Left forelimb (tissue), 1 donor: ENCODE measurements around the gene PIM1.
"Not testable (repeated sequence)": the region's sequence is repeated elsewhere in the genome, so short reads cannot be mapped to it uniquely, and the experiment has no call there.

Experiments
- DNase-seq: peaks from one replicate; pipeline ENCODE4 v3.0.0-alpha.2; 2018; ENCODE audit warnings: low spot score

PIM1 gene

DNA sequence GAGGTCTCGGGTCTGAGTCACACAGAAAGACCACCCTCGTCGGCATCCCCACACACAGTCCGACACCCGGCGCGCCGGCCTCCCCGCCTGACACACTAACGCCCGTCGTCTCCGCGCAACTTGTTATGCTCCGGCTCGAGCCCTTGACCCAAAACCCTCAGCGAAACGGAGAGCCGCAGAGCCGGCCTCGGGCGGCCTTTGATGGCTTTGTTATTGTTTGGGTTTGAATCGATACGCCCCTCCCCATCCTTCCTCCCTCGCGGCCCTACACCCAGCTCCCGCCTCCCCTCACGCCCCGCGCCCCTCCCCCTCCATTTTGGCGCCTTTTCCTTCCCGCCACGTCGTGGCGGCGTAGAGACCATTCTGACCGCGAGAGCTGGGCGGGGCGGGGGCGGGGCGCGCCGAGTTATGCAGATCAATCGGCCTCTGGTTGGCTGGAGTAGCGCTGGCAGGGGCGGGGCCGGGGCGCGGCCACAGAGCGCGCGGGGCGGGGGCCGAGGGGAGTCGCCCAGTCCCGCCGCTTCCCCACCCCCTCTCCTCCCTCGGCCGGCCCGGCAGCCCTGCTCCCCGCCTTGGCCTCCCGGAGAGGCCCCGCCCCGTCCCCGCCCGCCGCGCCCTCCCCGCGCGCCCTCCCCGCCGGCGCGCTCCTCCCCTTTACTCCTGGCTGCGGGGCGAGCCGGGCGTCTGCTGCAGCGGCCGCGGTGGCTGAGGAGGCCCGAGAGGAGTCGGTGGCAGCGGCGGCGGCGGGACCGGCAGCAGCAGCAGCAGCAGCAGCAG lies at the start of gene PIM1:
TSS of gene PIM1 (plus strand) at position 657 of the 777 bp plus-strand sequence. CDS start 424 bp downstream, outside the sequence.
- peak; percentile 100 for DNase-seq

DNA sequence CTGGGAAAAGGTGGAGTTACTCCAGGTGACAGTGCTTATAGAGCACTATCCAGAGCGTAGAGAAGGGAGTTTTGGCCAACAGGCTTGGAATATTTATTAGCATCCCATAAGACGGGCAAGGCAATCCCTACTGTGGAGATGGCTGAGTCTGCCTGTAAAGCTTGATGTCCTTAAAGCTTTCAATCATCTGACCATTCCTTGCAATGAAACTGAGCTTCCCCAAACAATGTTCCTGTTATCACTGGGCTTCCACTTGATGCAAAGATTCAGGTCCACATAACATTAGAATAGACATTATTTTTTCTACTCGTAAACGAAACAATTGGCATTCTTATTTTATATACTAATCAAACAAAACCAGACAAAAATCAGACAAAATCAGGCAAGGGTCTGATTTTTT lies 48.4 kb upstream of the PIM1 start:
- no peak for DNase-seq

DNA sequence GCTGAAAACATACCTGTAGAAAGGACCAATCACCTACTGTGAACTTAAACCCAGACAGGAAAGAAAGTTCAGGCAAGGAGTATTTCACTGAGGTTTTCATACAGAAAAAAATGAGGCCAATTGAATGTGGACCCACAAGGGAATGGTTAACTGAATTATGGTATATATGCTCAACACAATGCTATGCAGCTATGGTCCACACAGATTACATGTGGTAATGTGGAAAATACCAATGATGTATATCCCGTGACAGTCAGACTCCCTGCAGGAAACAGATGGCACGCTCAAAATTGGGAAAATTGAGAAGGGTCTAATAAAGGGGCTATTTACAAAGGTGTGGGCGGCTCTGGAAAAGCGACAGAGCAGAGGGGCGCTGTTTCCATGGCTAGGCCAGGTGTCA lies 47.1 kb upstream of the PIM1 start:
- no peak for DNase-seq

DNA sequence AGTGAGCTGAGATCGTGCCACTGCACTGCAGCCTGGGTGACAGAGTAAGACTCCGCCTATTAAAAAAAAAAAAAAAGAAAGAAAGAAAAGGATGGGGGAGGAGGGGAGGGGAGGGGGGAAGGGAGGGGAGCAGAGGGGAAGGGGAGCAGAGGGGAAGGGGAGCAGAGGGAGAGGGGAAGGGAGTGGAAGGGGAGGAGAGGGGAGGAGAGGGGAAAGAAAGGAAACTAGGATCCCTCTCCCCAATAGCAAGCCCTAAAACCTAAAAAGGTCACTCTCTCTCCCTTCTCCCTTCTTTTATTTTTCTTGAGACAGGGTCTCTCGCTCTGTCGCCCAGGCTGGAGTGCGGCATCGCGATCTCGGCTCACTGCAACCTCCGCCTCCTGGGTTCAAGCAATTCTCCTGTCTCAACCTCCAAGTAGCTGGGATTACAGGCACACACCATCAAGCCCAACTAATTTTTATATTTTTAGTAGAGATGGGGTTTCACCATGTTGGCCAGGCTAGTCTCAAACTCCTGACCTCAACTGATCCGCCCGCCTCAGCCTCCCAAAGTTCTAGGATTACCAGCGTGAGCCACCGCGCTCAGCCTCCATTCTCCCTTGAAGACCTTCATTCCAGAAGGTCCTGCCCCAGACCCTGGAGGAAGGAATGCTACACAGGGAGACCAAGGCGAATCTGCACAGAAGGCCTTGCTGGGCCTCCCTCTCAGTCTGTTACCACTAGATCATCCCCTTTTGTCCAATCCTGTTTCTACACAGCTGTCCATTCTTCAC lies 45.8 kb upstream of the PIM1 start:
- DNase-seq, result no peak

DNA sequence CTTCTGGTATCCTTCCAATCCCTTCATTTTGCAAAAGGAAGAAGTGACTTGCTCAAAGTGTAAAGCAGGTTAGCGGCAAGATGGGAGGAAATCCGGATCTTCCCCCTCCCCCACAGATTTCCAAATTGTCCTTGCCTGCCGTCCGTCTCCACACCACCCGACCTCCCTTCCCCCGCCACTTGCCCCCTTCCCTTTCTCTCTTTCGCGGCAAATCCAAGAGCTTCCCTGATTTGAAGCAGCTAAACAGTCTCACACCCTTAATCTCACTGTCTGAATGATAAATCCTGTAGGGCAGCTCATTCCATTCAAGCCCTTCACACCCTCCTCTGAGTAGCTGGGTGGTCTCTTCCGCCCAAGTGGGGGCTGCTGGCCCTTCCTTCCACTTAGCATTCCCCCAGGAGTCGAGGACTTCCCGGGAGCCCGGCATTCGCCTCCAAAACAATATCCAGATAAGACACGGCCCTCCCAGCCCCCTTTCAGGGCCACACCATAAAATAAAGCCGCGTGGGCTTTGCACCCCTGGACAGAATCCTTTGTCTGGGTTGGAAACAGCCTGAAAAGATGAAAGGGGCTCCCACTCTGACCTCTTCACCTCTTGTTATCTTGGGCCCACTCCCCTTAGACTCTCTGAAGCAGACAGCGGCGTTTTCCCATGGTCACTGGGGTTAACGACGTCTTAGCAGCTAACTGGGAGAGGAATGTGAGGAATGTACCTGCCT lies 44.0 kb upstream of the PIM1 start:
- no peak for DNase-seq

DNA sequence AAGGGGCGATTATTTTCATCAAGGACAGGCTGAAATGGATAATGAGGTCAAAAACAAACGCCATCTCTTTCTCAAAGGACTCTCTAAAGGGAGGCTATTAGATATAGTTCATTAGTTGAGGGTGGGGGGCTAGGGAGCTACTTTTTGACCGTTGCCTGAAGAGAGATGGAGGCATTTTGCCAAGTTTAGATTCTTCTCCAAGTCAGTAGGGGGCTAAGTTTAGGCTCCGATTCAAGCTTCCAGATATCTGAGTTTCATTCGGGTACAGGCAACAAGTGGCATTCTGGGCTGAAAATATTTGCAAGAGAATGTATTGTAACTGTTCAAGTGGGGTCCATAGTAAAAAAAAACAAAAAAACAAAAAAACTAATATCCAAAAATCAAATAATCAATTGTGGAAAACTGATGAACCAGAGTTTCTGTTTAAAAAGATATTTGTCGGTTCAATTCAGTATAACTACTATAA lies 43.4 kb upstream of the PIM1 start:
- no peak for DNase-seq

DNA sequence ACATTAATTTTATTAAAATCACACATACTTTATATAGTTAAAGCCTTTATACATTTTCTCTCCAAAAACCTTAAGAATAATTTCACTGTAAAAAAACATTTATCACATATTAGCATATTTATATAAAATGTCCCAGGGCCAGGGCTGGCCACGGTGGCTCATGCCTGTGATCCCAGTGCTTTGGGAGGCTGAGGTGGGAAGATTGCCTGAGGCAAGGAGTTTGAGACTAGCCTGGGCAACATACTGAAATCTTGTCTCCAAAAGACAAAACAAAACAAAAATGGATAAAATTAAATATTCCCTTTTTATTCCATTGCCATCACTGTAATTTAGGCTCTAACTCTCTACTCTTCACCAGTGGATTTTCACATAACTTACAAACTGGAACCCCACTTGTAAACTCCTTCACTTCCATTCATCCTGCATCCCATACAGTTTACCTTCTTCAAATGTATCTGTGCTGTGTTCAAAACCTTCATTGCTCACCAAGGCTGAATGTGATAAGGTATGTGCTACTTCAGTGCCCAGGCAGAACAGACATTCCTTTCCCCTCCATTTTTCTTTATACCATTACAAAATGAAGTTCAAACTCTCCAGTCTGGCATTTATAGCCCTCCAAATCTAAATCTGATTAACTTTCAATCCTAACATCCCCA lies 42.9 kb upstream of the PIM1 start:
- no peak for DNase-seq

DNA sequence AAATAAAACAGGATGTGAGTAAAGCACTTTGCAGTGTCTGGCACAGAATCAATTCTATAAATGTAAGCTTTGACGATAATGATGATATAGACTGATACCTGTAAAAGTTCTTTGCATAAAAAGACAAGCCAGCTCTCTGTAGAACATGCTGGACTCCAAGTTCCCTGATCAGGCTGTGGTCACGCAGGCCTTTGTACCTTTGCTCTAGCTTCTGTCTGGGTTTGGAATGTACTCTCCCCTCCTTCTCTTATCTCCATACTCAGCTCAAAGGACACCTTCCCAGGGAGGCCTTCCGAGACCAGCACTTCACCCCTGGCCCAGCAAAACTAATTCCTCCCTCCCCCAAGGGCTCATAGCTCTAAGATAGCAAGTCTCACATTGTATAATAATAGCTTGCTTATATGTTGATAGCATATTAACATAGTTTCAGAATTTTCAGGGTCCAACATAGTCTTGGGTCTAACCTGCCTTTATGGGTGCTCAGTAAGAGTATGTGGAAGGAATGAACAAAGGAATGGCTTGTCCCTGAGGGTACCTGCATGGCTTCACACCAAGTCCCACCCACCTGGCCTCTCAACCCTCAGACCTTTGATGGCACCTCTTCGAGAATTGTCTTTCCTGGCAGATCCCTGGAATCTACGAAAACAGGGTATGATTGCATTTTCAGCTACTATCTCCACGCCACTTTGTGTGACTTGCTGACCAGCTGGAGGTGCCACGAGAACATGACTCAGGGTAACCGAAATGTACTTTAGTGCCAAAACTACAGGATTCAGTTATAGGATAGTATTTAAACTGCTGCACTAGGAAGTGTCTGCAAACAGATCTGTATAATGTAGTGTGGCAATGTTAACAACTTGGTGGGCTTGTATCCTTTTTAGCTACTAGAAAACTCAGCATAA lies 41.7 kb upstream of the PIM1 start:
- DNase-seq, result no peak

DNA sequence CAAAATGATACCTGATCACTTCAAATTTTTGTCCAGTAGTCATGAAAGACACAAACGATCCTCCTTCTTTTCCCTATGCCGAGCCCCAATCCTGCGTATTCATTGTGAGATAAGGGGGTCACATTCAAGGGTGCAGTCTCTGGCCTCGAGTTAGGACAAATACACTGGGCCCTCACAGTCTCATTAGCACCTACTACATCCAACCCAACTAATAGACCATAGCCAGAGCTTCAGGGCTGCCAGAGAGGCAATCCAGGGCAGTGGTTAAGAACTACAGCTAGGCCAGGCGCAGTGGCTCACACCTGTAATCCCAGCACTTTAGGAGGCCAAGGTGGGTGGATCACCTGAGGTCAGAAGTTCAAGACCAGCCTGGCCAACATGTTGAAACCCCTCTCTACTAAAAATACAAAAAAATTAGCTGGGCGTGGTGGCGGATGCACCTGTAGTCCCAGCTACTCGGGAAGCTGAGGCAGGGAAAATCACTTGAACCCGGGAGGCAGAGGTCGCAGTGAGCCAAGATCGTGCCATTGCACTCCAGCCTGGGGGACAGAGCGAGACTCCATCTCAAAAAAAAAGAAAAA lies 41.0 kb upstream of the PIM1 start:
- not testable (repeated sequence) for DNase-seq

DNA sequence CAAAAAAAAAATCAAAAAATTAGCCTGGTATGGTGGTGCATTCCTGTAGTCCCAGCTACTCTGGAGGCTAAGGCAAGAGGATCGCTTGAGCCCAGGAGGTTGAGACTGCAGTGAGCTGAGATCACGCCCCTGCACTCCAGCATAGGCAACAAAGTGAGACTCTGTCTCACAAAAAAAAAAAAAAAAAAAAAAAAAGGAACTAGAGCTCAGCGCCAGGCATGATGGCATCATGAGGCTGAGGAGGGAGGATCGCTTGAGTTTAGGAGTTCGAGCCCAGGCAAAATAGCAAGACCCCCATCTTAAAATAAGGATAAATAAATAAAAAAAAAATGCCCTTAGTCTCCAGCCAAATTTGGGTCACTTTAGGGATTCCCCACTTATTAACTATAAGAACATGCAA lies 40.4 kb upstream of the PIM1 start:
- no peak for DNase-seq

DNA sequence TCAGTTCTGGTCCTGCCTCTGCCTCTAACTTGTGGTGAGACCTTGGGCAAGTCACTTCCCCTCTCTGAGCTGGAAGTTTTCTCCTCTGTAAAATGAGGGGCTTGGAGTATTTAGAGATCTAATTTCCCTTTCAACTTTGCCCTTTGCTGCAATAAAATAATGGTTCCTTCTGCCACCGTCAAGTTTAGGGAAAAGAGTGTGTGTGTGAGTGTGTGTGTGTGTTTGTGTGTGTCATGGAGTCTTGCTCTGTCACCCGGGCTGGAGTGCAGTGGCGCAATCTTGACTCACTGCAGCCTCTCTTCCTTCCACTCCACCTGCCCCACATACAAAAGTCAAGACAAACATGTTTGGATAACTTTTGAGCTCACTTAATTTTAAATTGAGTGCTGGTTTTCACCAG lies 39.2 kb upstream of the PIM1 start:
- DNase-seq, result no peak

DNA sequence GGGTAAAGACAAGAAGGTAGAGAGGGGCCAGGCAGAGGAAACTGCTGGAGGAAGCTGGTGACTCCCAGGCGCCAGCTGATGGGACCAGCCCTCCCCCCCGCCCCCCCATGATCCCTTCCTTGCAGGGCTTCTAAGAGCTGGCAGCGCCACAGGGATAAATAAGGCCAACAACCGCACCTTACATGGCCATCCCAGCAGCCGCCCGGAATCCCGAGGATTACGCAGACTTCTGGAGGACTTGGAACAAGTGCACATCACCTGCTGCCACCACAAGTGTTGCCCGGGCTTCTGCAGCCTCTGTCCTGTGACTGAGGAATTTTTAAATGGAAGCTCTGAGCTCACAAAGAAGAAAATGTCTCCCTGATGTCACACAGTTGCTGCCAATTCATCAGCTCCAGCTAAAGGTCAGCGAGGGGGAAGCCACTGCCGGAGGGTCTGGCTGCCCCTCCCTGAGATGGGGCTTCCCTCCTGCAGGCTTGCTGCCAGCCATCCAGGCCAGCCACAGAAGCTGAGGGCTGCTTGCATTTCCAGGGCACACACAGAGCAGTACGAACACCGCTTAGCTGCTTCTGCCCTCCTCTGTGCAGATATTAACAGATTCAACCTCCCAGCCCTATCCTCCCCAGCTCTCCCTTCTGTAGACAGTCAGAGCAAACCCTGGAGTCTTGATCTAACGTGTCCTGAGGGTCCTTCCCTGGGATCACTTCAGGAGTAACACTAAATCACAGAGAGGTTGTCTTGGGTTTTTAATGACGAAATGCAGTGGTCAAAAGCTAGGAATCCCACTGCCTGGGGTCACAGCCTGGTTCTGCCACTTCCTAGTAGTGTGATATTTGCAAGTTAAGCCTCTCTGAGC lies 38.6 kb upstream of the PIM1 start:
- DNase-seq, result peak; percentile 82

DNA sequence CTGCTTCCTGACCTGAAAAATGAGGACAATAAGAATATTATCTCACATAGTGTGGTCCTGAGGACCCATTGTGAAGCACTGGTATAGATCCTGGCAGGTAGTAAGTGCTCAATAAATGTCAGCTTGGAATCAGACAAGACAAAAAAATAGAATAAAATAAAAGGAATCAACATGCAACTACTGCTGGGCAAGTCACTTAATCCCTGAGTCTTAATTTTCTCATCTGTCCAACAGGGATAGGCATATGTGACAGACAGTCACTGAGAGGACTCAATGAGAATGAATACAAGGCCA lies 38.0 kb upstream of the PIM1 start:
- DNase-seq, result no peak

DNA sequence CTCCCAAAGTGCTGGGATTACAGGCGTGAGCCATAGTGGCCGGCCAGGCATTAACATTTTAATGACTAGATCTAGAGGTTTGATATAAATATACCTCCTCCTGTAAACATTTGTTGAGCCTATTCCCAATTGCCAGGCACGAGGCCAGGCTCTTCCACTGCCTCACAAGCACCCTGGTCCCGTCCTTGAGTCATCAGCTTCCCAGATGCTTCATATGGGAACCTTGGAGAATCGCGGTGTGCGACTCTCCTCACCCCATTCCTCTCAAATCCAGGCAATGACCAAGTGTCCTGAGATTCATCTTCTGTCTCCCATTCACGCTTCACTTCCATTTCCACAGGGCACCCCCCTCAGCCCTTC lies 35.9 kb upstream of the PIM1 start:
- no peak for DNase-seq

DNA sequence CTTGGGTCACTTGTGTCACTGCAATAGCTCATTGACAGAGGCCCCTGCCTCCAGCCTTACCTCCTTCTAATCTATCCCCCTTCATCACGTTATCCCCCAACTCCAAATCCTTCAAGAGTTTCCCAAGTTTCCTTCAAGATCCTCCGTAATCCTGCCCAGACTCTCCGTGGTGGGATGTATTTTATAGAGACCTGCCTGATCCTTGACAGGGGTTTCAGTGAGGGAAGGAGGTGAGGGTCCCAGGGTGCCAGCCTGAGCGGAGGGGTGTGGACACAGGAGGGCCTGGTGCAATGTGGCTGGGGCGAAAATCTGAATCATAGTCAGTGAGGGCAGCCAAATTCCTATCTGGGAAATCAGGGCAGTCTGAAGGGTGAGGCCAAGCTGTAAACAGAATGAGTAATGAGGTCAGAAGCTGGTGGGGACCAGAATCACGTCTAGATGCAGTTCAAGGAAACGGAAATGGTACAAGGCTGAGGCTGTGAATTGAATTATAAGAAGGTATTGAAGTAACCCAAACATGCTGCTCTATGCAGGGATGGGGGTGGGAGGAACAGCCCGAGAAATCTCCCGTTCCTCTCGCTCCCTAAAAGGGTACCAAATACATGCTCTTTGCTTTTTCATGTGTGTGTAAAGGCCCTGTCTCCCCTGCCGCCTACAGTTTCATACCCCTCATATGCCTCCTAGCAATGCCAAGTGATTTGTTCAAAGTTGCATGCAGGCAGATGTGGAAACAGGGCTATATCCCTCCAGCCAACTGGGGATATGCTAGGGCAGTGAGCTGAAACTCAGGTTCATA lies 35.4 kb upstream of the PIM1 start:
- DNase-seq, result no peak

DNA sequence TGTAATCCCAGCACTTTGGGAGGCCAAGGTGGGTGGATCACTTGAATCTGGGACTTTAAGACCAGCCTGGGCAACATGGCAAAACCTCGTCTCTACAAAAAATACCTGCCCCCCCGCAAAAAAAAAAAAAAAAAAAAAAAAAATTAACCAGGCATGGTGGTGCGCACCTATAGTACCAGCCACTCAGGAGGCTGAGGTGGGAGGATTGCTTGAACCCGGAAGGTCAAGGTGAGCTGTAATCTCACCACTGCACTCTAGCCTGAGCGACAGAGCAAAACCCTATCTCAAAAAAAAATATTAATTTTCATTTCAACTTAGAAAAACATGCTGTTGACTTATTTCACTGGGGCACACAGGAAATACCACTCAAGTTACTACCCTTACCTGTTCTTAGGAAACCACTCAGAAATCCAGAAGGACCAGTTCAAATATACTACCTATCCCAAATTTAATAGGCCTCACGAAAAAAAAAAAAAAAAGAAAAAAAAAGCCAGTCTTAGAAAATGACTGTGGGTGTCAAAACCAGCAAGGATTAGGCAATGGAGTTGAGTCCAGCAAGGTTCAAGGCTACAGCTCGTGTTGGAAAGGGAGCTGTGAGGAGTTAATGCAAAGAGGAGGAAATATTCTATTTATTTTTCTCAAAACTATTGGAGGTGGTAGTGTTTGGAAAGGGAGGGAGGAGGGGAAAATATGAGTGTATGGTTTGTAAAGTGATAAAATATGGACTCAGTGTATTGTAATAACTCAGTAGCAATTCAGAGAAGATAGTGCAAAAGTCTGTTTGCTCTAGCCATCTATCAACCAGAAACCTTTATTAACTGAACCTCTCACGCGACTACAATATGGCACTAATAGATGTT lies 33.9 kb upstream of the PIM1 start:
- no peak for DNase-seq

DNA sequence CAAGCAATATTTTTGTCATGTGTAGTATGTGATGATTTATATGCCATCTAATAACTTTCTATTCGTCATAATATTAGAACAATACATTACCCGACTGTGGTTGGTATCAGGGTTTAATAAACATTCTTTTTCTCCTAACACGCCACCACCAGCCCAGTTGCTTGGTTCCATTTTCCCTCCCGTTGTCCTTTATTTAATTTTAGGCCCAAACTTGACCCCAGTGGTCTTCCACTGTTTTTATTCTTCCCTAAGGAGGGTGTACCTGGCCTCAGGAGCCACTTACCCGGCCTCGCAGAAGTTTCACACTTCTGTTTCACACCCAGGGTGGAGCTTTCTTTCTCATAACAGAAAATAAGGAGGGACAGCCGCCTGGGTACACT lies 33.1 kb upstream of the PIM1 start:
- no peak for DNase-seq
